CD14-positive monocyte (primary cell): ENCODE data around the gene RLN3. TPM values are rescaled to one million over a fixed set of nuclear protein-coding genes. Genes with fewer than 3 reads are reported as not detected.

ENCODE experiments used
- DNase-seq, 3 donors: peaks; one replicate each; pipeline ENCODE4 v3.0.0-alpha.2; 2011 to 2022
- H2AFZ ChIP-seq: 2 replicates; pipeline ENCODE4 v1.6.0; 2012; ENCODE audit warnings: mild to moderate bottlenecking, low read depth, low read length, inconsistent platforms; ENCODE audit not compliant: insufficient read depth, poor library complexity, severe bottlenecking
- H3K27ac ChIP-seq, 2 donors: 1 replicate in 1 of 2; 2 replicates in 1 of 2; pipeline ENCODE4 v1.5.1; 2012 to 2013; ENCODE audit warnings: low read length in 2 of 2, control low read depth in 1 of 2, inconsistent platforms in 1 of 2, low read depth in 1 of 2, mild to moderate bottlenecking in 1 of 2
- H3K27me3 ChIP-seq, 2 donors: one replicate each; pipeline versions ENCODE4 v1.6.0 to v1.6.1; 2011 to 2013; ENCODE audit warnings: low read length in 2 of 2; ENCODE audit not compliant: control insufficient read depth in 2 of 2, insufficient read depth in 2 of 2
- H3K36me3 ChIP-seq, 2 donors: replicated peaks in 1 of 2; 1 replicate in 1 of 2; 2 replicates in 1 of 2; pipeline versions ENCODE4 v1.5.1 to v1.6.1; 2012 to 2013; ENCODE audit warnings: low read length in 2 of 2, control low read depth in 1 of 2, inconsistent platforms in 1 of 2, mild to moderate bottlenecking in 1 of 2; ENCODE audit not compliant: insufficient read depth in 2 of 2, control insufficient read depth in 1 of 2
- H3K4me1 ChIP-seq, 2 donors: 1 replicate in 1 of 2; 2 replicates in 1 of 2; pipeline versions ENCODE4 v1.5.1 to v1.6.1; 2012 to 2013; ENCODE audit warnings: low read length in 2 of 2, control low read depth in 1 of 2, inconsistent platforms in 1 of 2, mild to moderate bottlenecking in 1 of 2, moderate library complexity in 1 of 2; ENCODE audit not compliant: insufficient read depth in 2 of 2, control insufficient read depth in 1 of 2
- H3K4me2 ChIP-seq: replicated peaks from 2 replicates; pipeline ENCODE3; 2012; ENCODE audit warnings: low read length, moderate library complexity, mild to moderate bottlenecking; ENCODE audit not compliant: poor library complexity, severe bottlenecking; ENCODE audit errors: extremely low read depth
- H3K4me3 ChIP-seq, 3 experiments: fragments of 200-600 bp in 1 of 3; sonication (generic) in 1 of 3; replicated peaks in 1 of 3; 1 replicate in 2 of 3; 2 replicates in 1 of 3; pipeline ENCODE4 v1.5.1; 2011 to 2013; ENCODE audit warnings: low read length in 3 of 3, mild to moderate bottlenecking in 3 of 3, control low read depth in 2 of 3, low read depth in 2 of 3, inconsistent platforms in 1 of 3, moderate library complexity in 1 of 3
- H3K79me2 ChIP-seq: 2 replicates; pipeline ENCODE4 v1.6.0; 2012; ENCODE audit warnings: mild to moderate bottlenecking, control low read depth, inconsistent platforms, low read length, moderate library complexity; ENCODE audit not compliant: insufficient read depth
- H3K9ac ChIP-seq: 2 replicates; pipeline ENCODE4 v1.6.0; 2017; ENCODE audit warnings: low read length, mild to moderate bottlenecking; ENCODE audit not compliant: insufficient read depth, poor library complexity, severe bottlenecking
- H3K9me3 ChIP-seq, 2 donors: replicated peaks in 1 of 2; 1 replicate in 1 of 2; 2 replicates in 1 of 2; pipeline versions ENCODE4 v1.5.1 to v1.6.1; 2012 to 2013; ENCODE audit warnings: low read length in 2 of 2, control low read depth in 1 of 2; ENCODE audit not compliant: control insufficient read depth in 1 of 2, insufficient read depth in 1 of 2
- H4K20me1 ChIP-seq: 2 replicates; pipeline ENCODE4 v1.6.0; 2012; ENCODE audit warnings: mild to moderate bottlenecking, low read length, control low read depth, moderate library complexity; ENCODE audit not compliant: insufficient read depth
- H3K27ac Mint-ChIP-seq, 7 donors: one replicate each; pipeline ENCODE4 v1.8.0; 2020; ENCODE audit warnings: mild to moderate bottlenecking in 7 of 7, mixed read lengths in 7 of 7, moderate library complexity in 6 of 7, inconsistent platforms in 2 of 7
- H3K27me3 Mint-ChIP-seq, 3 donors: one replicate each; pipeline ENCODE4 v1.8.0; 2021 to 2022; ENCODE audit warnings: low read depth in 3 of 3, mild to moderate bottlenecking in 3 of 3, mixed read lengths in 3 of 3, moderate library complexity in 3 of 3, inconsistent platforms in 1 of 3
- H3K36me3 Mint-ChIP-seq, 2 donors: one replicate each; pipeline ENCODE4 v1.8.0; 2020; ENCODE audit warnings: mixed read lengths in 2 of 2, inconsistent platforms in 1 of 2, mild to moderate bottlenecking in 1 of 2
- H3K4me1 Mint-ChIP-seq: one replicate; pipeline ENCODE4 v1.8.0; 2020; ENCODE audit warnings: mild to moderate bottlenecking, mixed read lengths
- H3K4me3 Mint-ChIP-seq, 2 donors: one replicate each; pipeline ENCODE4 v1.8.0; 2020; ENCODE audit warnings: mild to moderate bottlenecking in 2 of 2, mixed read lengths in 2 of 2, moderate library complexity in 1 of 2
- H3K9me3 Mint-ChIP-seq, 7 donors: one replicate each; pipeline ENCODE4 v1.8.0; 2020 to 2022; ENCODE audit warnings: mixed read lengths in 7 of 7, mild to moderate bottlenecking in 6 of 7, moderate library complexity in 6 of 7, inconsistent platforms in 2 of 7
- WGBS: methylation state at CpG from one replicate; pipeline ENCODE4 v1.1.5; 2013; ENCODE audit warnings: missing lambda C conversion rate; ENCODE audit not compliant: insufficient coverage; 5-methylcytosine and 5-hydroxymethylcytosine counted together
- intact Hi-C, 2 donors: fragments of 100-400 bp; cut with micrococcal nuclease; formaldehyde crosslinking; loops; one replicate each; pipeline versions ENCODE4 v1.15.0 to v1.15.1; 2023
- polyA plus RNA-seq, 3 donors: library from polyadenylated mRNA; depleted of rRNA in 1 of 3; unstranded in 2 of 3; stranded (reverse) in 1 of 3; fragments of 300-500 nt in 2 of 3; fragments of >200 nt in 1 of 3; fragmentation: Illumina TruSeq in 2 of 3; gene quantifications; 1 replicate in 2 of 3; 2 replicates in 1 of 3; pipeline ENCODE4 v1.2.3, GENCODE V29; 2012 to 2021
- TF ChIP-seq, protein P1 (sequence below): fragments of 200-600 bp; IDR thresholded peaks from one replicate; pipeline ENCODE4 v1.8.0; 2022; ENCODE audit warnings: antibody characterized with exemption, mild to moderate bottlenecking

The RLN3 gene
- polyA plus RNA-seq, 3 donors: not detected

DNA sequence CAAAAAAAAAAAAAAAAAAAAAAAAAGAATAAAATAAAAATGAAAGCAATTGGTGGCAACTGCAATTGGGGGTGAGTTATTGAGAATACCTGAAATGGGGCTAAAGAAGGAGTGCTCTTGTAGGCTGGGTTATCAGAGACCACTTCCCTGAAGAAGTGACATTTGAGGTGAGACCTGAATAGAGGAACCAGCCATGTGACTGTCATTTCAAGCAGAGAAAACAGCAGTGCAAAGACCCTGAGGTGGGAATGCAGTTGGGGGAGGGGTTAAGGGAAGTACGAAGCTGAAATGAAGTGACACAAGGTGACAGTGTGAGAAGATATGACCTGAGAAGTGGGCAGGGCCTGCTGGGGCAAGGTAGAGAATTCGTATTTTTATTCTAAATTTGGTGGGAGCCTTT is 38.2 kb downstream of the RLN3 start:
- no peaks in the 10 kb centered on the region for H3K4me1 ChIP-seq
- peaks cover 0 to 6% of the 10 kb centered on the region in 2 donors for H3K27me3 ChIP-seq
- Mint-ChIP-seq H3K4me3 (no peak overlapping the region), H3K27me3 (peaks cover 9 to 23% (median 18%) of the 10 kb centered on the region in 3 donors), H3K36me3 (peaks cover 0 to 3% of the 10 kb centered on the region in 2 donors), H3K4me1 (peaks cover 5% of the 10 kb centered on the region), H3K27ac (no peak overlapping the region), H3K9me3 (peaks cover 0 to 2% (median 0%) of the 10 kb centered on the region in 7 donors)
- H3K4me2 ChIP-seq: no peak overlapping the region
- DNase-seq: no peak
- H4K20me1 ChIP-seq: no peaks in the 10 kb centered on the region
- H3K27ac ChIP-seq: no peak overlapping the region
- H3K9ac ChIP-seq: no peak overlapping the region
- H3K36me3 ChIP-seq: no peaks in the 10 kb centered on the region
- H3K9me3 ChIP-seq: no peaks in the 10 kb centered on the region
- intact Hi-C loops: no loop called here
- 78% methylated on average over 2 of the region's 2 CpGs for WGBS
- H3K79me2 ChIP-seq: no peaks in the 10 kb centered on the region
- no peak overlapping the region for H2AFZ ChIP-seq
- TF ChIP-seq, protein P1, sequence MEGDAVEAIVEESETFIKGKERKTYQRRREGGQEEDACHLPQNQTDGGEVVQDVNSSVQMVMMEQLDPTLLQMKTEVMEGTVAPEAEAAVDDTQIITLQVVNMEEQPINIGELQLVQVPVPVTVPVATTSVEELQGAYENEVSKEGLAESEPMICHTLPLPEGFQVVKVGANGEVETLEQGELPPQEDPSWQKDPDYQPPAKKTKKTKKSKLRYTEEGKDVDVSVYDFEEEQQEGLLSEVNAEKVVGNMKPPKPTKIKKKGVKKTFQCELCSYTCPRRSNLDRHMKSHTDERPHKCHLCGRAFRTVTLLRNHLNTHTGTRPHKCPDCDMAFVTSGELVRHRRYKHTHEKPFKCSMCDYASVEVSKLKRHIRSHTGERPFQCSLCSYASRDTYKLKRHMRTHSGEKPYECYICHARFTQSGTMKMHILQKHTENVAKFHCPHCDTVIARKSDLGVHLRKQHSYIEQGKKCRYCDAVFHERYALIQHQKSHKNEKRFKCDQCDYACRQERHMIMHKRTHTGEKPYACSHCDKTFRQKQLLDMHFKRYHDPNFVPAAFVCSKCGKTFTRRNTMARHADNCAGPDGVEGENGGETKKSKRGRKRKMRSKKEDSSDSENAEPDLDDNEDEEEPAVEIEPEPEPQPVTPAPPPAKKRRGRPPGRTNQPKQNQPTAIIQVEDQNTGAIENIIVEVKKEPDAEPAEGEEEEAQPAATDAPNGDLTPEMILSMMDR: no peak
- H3K4me3 ChIP-seq: no peak overlapping the region

DNA sequence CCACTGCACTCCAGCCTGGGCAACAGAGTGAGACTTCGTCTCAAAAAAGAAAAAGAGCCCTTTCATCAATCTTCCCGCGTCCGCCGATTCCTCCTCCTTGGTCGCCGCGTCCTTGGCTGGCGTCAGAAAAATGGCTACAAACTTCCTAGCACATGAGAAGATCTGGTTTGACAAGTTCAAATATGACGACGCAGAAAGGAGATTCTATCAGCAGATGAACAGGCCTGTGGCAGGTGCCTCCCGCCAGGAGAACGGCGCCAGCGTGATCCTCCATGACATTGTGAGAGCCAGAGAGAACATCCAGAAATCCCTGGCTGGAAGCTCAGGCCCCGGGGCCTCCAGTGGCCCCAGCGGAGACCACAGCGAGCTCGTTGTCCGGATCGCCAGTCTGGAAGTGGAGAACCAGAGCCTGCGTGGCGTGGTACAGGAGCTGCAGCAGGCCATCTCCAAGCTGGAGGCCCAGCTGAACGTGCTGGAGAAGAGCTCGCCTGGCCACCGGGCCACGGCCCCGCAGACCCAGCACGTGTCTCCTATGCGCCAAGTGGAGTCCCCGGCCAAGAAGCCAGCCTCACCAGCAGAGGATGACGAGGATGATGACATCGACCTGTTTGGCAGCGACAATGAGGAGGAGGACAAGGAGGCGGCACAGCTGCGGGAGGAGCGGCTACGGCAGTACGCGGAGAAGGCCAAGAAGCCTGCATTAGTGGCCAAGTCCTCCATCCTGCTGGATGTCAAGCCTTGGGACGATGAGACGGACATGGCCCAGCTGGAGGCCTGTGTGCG is 42.5 kb downstream of the RLN3 start:
- Histone ChIP-seq H3K9me3 (no peaks in the 10 kb centered on the region), H3K27ac (no peak overlapping the region), H3K4me1 (peaks cover 34 to 37% of the 10 kb centered on the region in 2 donors), H3K36me3 (no peaks in the 10 kb centered on the region), H3K4me2 (no peak overlapping the region), H3K79me2 (no peaks in the 10 kb centered on the region), H3K4me3 (no peak overlapping the region), H2AFZ (no peak overlapping the region), H3K27me3 (peaks cover 0 to 22% of the 10 kb centered on the region in 2 donors), H4K20me1 (no peaks in the 10 kb centered on the region), H3K9ac (no peak overlapping the region)
- peaks cover 24% of the 10 kb centered on the region for H3K4me1 Mint-ChIP-seq
- intact Hi-C loops: loop anchor here in 1 of 2 donors (5.0 kb wide), 1 partner anchor 188 kb away; no protein-coding TSS in a partner anchor
- H3K36me3 Mint-ChIP-seq: peaks cover 0 to 3% of the 10 kb centered on the region in 2 donors
- peak overlapping the region in 1 of 7 donors; percentile 2 for H3K27ac Mint-ChIP-seq
- peak overlapping the region in 1 of 2 donors; percentile 49 for H3K4me3 Mint-ChIP-seq
- WGBS: 97% methylated on average over 42 of the region's 43 CpGs
- H3K9me3 Mint-ChIP-seq: peaks cover 0 to 2% (median 0%) of the 10 kb centered on the region in 7 donors
- no peak for DNase-seq
- TF ChIP-seq, protein P1: no peak
- peaks cover 18 to 48% (median 34%) of the 10 kb centered on the region in 3 donors for H3K27me3 Mint-ChIP-seq
